Stimulated activated CD8-positive, alpha-beta memory T cell treated with anti-CD3 and anti-CD28 coated beads, Interleukin-7, amount 100 ng/mL, for 24 hours (primary cell): ENCODE measurements around the gene IL17RB.

ENCODE experiments used
- DNase-seq: peaks from one replicate; pipeline ENCODE4 v3.0.0-alpha.2; 2020; ENCODE audit warnings: low read depth

Gene IL17RB

DNA sequence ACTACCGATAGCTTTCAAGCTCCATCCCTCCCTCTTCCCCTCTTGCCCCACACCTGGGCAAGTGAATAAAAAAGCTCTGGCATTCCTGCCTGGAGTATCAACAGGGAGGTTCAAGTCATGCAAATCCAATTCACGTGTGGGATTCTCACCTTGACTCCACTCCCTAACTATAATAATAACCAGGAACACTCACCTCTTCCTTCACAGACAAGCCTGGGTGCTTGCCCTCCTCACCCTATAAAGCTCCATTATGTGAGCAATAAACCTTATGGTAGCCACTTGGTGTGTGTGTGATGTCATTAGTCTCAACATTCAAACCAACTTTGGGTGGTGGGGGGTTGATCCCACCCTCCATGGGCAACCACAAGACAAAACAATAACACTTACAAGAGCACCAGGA lies 16.8 kb upstream of the IL17RB start:
- DNase-seq, result no peak

GRCh38 chr3:53830944-53831343 lies 15.4 kb upstream of the IL17RB start:
- no peak for DNase-seq

GRCh38 chr3:53833053-53833645 lies 13.2 kb upstream of the IL17RB start:
- no peak for DNase-seq

- no peak for DNase-seq
Measured at GRCh38 chr3:53833700-53834099, 12.7 kb upstream of the IL17RB start.

DNA sequence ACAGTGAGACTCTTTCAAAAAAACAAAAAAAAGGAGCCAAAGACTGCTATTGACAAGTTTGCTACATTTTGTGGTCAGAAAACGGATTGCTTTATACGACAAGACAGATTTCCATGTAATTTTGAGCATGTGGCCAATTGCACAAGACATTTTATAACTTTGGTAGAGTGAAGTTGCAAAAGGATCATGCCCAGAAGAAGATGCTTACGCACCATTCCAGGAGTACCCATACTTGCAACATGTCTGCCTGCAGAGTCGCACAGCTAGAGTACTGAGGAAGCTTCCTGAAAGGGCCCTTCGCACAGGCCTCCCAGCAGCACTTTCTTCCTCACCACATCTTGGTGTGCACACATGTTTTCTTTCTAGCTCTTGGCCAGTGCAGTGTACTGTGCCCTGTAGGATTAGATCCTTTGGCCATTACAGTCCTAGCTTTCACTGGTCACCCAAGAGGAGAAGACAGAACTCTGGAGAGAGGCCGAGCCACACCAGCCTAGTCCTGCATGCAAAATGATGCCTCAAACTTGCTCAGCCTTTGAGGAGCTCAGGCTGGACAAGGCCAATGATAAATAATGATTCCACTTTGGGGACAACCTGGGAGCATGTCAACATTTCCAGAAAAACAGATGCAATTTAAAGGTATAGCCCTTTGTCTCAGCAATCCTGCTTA lies 11.8 kb upstream of the IL17RB start:
- DNase-seq, result no peak

GRCh38 chr3:53835257-53835656 lies 11.1 kb upstream of the IL17RB start:
- no peak for DNase-seq

DNA sequence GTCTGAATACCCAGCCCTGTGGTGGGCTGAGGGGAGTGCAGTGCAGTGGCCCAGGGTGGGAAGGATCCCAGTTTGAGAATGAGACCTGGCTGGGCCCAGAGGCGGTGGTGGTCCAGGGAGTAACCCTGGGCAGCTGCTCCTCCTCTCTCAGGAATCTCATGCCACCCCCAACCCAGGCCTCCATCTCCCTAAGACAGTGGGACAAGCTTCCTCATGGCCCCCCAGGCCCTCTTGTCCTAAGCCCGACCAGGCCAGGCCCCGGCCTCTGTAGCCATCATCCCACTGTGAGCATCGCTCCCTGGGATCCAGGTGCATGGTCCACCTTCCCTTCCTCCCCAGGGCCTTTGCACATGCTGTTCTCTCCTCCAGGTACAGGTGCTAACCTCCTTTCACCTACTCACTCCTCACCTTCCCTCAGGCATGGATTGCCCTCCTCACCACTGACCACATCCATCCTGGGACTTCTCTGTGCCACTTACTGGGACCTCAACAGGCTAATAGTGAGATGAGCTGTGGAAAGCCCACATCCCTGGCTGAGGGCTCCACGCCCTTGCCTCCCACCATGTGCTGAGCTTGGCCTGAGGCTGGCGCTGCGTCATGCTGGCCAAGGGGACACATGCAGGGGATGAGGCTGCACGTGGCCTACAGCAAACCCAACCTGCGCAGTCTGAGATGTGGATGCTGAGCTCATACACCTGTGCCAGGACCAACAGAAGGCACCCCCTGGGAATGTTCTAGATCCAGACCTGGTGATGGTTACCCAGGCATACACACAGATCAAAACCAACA lies 10.1 kb upstream of the IL17RB start:
- DNase-seq, result no peak

GRCh38 chr3:53837331-53837730 lies 9.0 kb upstream of the IL17RB start:
- DNase-seq, result no peak

- no peak for DNase-seq
Measured at GRCh38 chr3:53841296-53841695, 5.1 kb upstream of the IL17RB start.

DNA sequence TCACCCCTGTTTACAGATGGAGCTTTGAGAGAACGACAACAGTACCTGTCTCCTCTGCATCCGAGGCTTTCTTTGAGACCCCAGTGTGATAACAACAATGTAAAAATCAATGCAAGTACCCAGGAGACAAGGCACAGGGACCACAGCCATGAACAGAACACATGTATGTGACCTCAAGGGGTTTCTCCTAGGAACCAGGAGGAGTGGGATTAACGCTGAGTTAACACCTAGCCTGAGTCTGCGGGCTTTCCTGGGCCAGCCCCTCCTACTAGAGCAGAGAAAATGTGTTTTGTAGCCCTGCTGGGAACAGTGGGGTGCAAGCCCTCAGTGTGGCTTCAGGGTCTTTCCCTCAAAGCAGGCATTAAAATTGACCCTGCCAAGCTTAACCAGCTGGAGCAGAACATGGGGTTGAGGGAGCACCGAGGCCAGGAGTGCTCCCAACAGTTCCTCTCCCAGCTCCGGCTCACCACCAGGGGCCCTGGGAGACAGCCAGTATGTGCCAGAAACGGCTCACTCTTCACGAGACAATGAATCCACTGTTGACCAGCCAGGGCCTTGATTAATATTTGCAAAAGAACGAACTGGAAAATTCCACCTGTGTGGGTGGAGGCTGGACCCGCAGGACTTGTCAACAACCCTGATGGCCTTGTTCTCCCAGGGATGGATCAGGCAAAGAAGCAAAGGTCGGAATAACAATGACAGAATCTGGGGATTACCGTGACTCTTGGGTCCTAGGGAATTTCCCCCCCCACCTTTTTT lies 3.8 kb upstream of the IL17RB start:
- DNase-seq, result no peak

GRCh38 chr3:53843195-53844177 lies 2.9 kb upstream of the IL17RB start:
- DNase-seq, result no peak

- no peak for DNase-seq
Measured at GRCh38 chr3:53844262-53845102, 1.9 kb upstream of the IL17RB start.

GRCh38 chr3:53845103-53845880 lies 1.1 kb upstream of the IL17RB start:
- DNase-seq, result no peak

DNA sequence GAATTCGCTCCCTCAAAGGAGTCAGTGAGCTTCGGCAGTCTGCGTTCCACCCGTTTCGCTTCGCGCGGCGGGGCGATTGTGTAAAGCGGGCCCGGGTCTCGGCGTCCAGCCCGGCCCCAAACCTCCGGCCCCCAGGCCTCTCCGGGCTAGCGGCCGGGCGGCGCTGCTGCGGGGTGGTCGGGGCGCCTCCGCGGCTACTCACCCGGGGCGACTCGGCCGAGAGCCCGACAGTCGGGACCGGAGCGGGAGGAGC lies 561 bp upstream of the IL17RB start:
- no peak for DNase-seq

GRCh38 chr3:53846851-53847155 lies 435 bp downstream of the IL17RB start:
- no peak for DNase-seq

DNA sequence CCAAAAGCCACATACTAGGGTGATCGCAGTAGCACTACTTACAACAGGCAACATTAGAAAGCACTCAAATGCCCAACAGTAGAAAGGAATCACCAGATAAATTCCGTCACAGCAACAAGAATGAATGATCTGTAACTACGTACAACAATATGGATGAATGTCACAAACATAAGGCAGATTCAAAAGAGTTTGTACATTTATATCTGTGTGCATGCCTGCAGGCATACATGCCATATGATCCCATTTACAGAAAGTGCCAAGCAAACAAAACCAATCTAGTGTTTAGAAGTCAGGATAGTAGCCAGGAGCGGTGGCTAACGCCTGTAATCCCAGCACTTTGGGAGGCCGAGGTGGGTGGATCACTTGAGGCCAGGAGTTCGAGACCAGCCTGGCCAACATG lies 3.5 kb downstream of the IL17RB start:
- no peak for DNase-seq

DNA sequence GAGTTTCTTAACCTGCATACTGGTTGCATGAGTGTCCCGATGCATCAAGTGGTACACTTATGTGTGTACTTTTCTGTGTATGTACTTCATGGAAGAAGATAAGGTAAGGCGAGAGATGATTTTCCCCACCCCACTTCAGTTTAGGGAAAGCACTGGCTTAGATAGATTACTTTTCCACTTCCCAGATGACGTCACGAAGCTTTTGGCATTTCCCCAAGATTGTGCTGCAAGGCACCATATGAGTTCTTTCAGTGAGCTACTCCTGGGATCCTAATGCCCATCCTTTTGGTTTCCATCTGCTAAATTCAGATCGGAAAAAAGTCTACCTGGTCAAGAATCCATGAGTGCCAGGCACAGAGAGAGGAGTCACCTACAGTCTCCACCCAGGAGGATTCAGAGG lies 4.5 kb downstream of the IL17RB start:
- DNase-seq, result no peak

GRCh38 chr3:53856964-53857363 lies 10.6 kb downstream of the IL17RB start:
- no peak for DNase-seq

GRCh38 chr3:53858096-53858741 lies 11.9 kb downstream of the IL17RB start:
- no peak for DNase-seq

- no peak for DNase-seq
Measured at GRCh38 chr3:53859178-53859577, 12.8 kb downstream of the IL17RB start.
